Prostate gland (tissue), 2 donors: ENCODE data around the gene CDH26. TPM values are rescaled to one million over a fixed set of nuclear protein-coding genes. Genes with fewer than 3 reads are reported as not detected.

Experiments
- DNase-seq: peaks from one replicate; pipeline ENCODE4 v3.0.0-alpha.2; 2019; ENCODE audit warnings: low spot score
- H3K27ac ChIP-seq, 2 donors: fragments of 200-600 bp; sonication (generic); 2 replicates each; pipeline ENCODE4 v1.5.1; 2017 to 2019
- H3K27me3 ChIP-seq: fragments of 200-600 bp; sonication (generic); replicated peaks from 2 replicates; pipeline ENCODE4 v1.5.1; 2019; ENCODE audit not compliant: insufficient read depth
- H3K36me3 ChIP-seq, 2 donors: fragments of 200-600 bp; sonication (generic); 1 replicate in 1 of 2; 2 replicates in 1 of 2; pipeline versions ENCODE4 v1.5.1 to v1.8.1; 2017 to 2019
- H3K4me1 ChIP-seq: fragments of 200-600 bp; sonication (generic); replicated peaks from 2 replicates; pipeline ENCODE4 v1.5.1; 2019
- H3K4me3 ChIP-seq, 2 donors: fragments of 200-600 bp; sonication (generic); 2 replicates each; pipeline ENCODE4 v1.5.1; 2017 to 2019
- H3K9me3 ChIP-seq: fragments of 200-600 bp; sonication (generic); 2 replicates; pipeline ENCODE4 v1.5.1; 2017
- POLR2A ChIP-seq: fragments of 450-650 bp; IDR thresholded peaks from one replicate; pipeline ENCODE4 v1.6.1; 2016; ENCODE audit warnings: antibody characterized with exemption, mild to moderate bottlenecking
- POLR2AphosphoS5 ChIP-seq: sonication (generic); formaldehyde crosslinking; IDR thresholded peaks from one replicate; pipeline ENCODE4 v1.6.1; 2017; ENCODE audit warnings: antibody characterized with exemption
- WGBS: methylation state at CpG from one replicate; pipeline ENCODE4 v1.1.5; 2018; 5-methylcytosine and 5-hydroxymethylcytosine counted together
- intact Hi-C: fragments of 100-400 bp; cut with DNase I; formaldehyde crosslinking; loops from one replicate; pipeline ENCODE4 v1.14.2; 2022
- total RNA-seq, 2 donors: library from RNA; depleted of rRNA; stranded (reverse); fragments of >200 nt; gene quantifications; one replicate each; pipeline ENCODE4 v1.1.0, GENCODE V29; 2016
- TF ChIP-seq, protein P1 (sequence below), 4 experiments: fragments of 200-600 bp in 2 of 4; fragments of 450-650 bp in 2 of 4; sonication (generic) in 2 of 4; IDR thresholded peaks; 1 replicate in 3 of 4; 2 replicates in 1 of 4; pipeline ENCODE4 v1.5.1; 2016 to 2019; ENCODE audit warnings: antibody characterized with exemption in 4 of 4, mild to moderate bottlenecking in 2 of 4, moderate library complexity in 2 of 4

CDH26 gene
- 10 to 100 TPM; 11.0 to 30.6 TPM for total RNA-seq

DNA sequence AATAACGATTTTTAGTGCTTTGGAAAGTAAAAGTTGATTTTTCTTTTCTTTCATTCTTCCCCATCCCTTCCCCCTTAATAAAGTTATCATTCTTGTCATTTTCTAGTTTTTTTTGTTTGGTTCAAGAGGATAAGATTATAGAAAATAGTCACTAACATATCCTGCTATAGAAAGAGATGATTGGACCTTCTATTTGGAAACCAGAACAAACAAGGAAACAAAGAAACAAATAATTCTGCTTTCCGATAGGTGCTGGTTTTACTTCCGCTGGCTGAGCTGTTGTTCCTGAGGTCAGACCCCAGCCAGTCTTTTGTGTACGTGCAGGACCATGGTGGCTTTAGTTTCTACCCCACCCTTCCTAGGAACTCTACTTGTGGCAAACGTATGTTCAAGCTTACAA is at the start of gene CDH26:
CDH26 (plus strand) TSS at position 301 of the 400 bp plus-strand sequence. CDS start 304 bp downstream, outside the sequence.
- no peaks in the 10 kb centered on the region for H3K9me3 ChIP-seq
- no peaks in the 10 kb centered on the region for H3K36me3 ChIP-seq
- H3K4me1 ChIP-seq = no peaks in the 10 kb centered on the region
- DNase-seq = no peak
- H3K27me3 ChIP-seq = no peaks in the 10 kb centered on the region
- H3K27ac ChIP-seq = no peak within 1 kb of the TSS
- 61% methylated on average over 5 of the region's 5 CpGs for WGBS
- TF ChIP-seq POLR2AphosphoS5 (no peak), POLR2A (no peak)
- TF ChIP-seq, protein P1, sequence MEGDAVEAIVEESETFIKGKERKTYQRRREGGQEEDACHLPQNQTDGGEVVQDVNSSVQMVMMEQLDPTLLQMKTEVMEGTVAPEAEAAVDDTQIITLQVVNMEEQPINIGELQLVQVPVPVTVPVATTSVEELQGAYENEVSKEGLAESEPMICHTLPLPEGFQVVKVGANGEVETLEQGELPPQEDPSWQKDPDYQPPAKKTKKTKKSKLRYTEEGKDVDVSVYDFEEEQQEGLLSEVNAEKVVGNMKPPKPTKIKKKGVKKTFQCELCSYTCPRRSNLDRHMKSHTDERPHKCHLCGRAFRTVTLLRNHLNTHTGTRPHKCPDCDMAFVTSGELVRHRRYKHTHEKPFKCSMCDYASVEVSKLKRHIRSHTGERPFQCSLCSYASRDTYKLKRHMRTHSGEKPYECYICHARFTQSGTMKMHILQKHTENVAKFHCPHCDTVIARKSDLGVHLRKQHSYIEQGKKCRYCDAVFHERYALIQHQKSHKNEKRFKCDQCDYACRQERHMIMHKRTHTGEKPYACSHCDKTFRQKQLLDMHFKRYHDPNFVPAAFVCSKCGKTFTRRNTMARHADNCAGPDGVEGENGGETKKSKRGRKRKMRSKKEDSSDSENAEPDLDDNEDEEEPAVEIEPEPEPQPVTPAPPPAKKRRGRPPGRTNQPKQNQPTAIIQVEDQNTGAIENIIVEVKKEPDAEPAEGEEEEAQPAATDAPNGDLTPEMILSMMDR (IDR thresholded peaks at IDR 0.05) = no peak
- peak within 1 kb of the TSS; percentile 6 to 14 for H3K4me3 ChIP-seq
- intact Hi-C loops = no loop called here

DNA sequence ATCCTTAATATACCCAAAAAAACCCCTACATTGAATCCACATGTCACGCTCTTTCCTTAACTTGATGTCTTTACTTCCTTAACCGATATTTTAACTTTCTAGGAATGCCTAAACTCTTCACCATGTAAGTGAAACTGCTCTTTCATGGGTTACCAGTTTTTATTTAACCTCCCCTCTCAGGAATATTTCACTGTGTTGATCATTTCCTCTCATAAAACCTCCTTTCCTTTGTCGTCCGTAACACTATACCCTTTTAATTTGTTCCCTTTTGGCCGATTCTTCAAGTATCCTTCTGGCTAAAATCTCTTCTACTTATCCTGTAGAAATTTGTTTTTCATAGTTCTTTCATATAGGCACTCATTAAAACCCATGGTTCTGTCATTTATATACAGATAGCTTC is 49.4 kb upstream of the CDH26 start:
- no peak for TF ChIP-seq POLR2A
- TF ChIP-seq POLR2AphosphoS5 = peak; percentile 13
- TF ChIP-seq, protein P1 (IDR thresholded peaks at IDR 0.05) = no peak
- intact Hi-C loops = no loop called here
- WGBS = 18% methylated on average over 5 of the region's 5 CpGs

DNA sequence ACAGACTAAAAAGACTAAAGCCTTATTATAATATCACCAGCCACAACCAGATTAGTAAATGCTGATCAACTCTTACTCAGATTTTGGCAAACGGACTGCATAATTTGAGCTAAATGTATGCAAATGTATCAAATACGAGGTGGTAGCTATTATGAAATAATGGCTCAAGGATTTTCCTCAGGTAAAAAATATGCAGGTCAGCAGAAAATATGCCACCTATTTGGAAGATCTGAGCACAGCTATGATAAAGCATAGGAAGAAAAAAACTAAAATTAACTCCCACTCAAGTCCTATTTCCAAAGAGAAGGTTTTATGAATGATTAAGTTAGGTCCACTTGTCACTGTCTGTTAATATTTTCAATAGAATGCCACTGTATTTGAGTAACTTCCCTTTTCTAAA is 47.2 kb upstream of the CDH26 start:
- Histone ChIP-seq H3K4me3 (no peak overlapping the region), H3K9me3 (no peaks in the 10 kb centered on the region), H3K4me1 (no peaks in the 10 kb centered on the region), H3K27me3 (no peaks in the 10 kb centered on the region), H3K27ac (no peak overlapping the region), H3K36me3 (no peaks in the 10 kb centered on the region)
- no peak for DNase-seq
- 86% methylated on average over 2 of the region's 2 CpGs for WGBS
- intact Hi-C loops = no loop called here
- TF ChIP-seq POLR2AphosphoS5 (no peak), POLR2A (no peak)
- TF ChIP-seq, protein P1 (IDR thresholded peaks at IDR 0.05) = no peak

More for the DNA sequence above, 49.4 kb upstream of the CDH26 start:
- H3K9me3 ChIP-seq = no peaks in the 10 kb centered on the region
- no peak for DNase-seq
- no peak overlapping the region for H3K27ac ChIP-seq
- H3K27me3 ChIP-seq = no peaks in the 10 kb centered on the region
- H3K4me1 ChIP-seq = no peaks in the 10 kb centered on the region
- no peaks in the 10 kb centered on the region for H3K36me3 ChIP-seq
- no peak overlapping the region for H3K4me3 ChIP-seq

DNA sequence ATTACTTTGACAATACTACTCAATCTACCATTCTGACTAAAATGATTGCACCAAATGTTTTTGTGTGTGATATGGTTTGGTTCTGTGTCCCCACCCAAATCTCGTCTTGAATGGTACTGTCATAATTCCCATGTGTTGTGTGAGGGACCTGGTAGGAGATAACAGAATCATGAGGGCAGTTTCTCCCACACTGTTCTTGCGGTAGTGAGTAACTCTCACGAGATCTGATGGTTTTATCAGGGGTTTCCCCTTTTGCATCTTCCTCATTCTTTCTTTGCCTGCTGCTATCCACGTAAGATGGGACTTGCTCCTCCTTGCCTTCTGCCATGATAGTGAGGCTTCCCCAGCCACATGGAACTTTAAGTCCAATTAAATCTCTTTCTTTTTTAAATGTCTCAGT is 45.6 kb upstream of the CDH26 start:
- DNase-seq = no peak
- no peak for TF ChIP-seq POLR2A
- TF ChIP-seq, protein P1 (IDR thresholded peaks at IDR 0.05) = no peak
- TF ChIP-seq POLR2AphosphoS5 = no peak
- Histone ChIP-seq H3K36me3 (no peaks in the 10 kb centered on the region), H3K9me3 (no peaks in the 10 kb centered on the region), H3K4me3 (no peak overlapping the region), H3K27me3 (no peaks in the 10 kb centered on the region), H3K4me1 (no peaks in the 10 kb centered on the region), H3K27ac (no peak overlapping the region)
- intact Hi-C loops = no loop called here
- 79% methylated on average over 4 of the region's 4 CpGs for WGBS

GRCh38 chr20:59920944-59921343 is 37.3 kb upstream of the CDH26 start:
- H3K4me1 ChIP-seq = peaks cover 7% of the 10 kb centered on the region
- no peak for DNase-seq
- no peaks in the 10 kb centered on the region for H3K27me3 ChIP-seq
- no peak overlapping the region for H3K27ac ChIP-seq
- no peaks in the 10 kb centered on the region for H3K36me3 ChIP-seq
- TF ChIP-seq, protein P1 (IDR thresholded peaks at IDR 0.05) = no peak
- intact Hi-C loops = no loop called here
- no peak overlapping the region for H3K4me3 ChIP-seq
- no peaks in the 10 kb centered on the region for H3K9me3 ChIP-seq
